BLaER1 (cell line): ENCODE measurements around the gene LAPTM5.

Source experiments
- H3K27ac ChIP-seq: shearing (Covaris generic); formaldehyde crosslinking; 2 replicates; pipeline ENCODE4 v1.8.1; 2022
- H3K27me3 ChIP-seq: shearing (Covaris generic); formaldehyde crosslinking; 2 replicates; pipeline ENCODE4 v1.8.1; 2022
- H3K36me3 ChIP-seq: shearing (Covaris generic); formaldehyde crosslinking; 2 replicates; pipeline ENCODE4 v1.8.1; 2022
- H3K4me1 ChIP-seq: shearing (Covaris generic); formaldehyde crosslinking; 2 replicates; pipeline ENCODE4 v1.8.1; 2022
- H3K4me2 ChIP-seq: shearing (Covaris generic); formaldehyde crosslinking; 2 replicates; pipeline ENCODE4 v1.8.1; 2022
- H3K4me3 ChIP-seq: shearing (Covaris generic); formaldehyde crosslinking; 2 replicates; pipeline ENCODE4 v1.8.1; 2022
- H3K9ac ChIP-seq: shearing (Covaris generic); formaldehyde crosslinking; 2 replicates; pipeline ENCODE4 v1.8.1; 2022
- H3K9me3 ChIP-seq: shearing (Covaris generic); formaldehyde crosslinking; 2 replicates; pipeline ENCODE4 v1.8.1; 2022
- H4K20me1 ChIP-seq: shearing (Covaris generic); formaldehyde crosslinking; 2 replicates; pipeline ENCODE4 v1.8.1; 2022
- Cebpa-rat ChIP-seq: shearing (Covaris generic); IDR thresholded peaks from 2 replicates; pipeline ENCODE4 v1.8.1; 2022

Gene LAPTM5

DNA sequence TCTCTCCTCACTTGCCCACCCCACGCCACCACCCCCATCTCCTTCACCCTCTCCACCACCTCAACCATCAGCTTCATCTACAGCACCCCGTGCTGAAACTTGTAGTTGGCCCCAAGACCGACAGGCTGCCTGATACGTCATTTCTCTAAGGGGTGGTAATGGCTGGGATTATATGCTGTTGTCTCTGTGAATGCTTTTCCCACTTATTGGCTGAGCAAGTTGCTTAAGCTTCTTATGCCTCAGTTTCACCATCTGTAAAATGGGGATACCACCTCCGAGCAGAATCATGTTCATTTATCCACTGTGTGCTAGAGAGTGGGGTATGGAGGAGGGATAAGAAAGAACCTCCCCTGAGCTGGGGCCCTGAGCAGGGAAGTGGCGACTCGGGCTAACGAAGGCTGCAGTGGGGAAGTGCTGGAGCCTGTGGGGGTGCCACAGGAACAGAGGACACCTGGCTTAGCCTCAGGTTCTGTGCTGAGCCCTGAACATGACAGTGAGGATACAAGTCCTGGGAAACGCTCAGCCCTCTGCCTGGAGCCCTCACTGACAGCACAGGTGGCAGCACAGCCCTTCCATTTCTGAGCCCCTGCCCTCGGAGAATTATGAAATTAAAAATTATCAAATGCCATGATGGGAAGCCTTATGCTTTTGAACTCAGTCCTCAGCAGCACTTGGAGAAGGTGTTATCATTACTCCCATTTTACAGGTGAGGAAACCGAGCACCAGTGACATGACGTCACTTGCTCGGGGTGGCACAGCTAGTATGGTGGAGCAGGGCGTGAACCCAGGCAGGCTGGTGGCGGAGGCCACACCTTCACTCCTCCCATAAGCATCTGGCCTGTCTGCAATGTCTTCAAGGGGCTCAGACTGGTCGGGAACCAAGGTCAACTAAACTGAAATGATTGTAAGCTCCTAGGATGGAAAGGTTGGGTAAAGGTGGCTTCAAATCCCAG, 37.0 kb downstream of the LAPTM5 start:
- H3K27ac ChIP-seq = no peak overlapping the region
- peaks cover 33% of the 10 kb centered on the region; the same call in 1 of the 2 replicates for H4K20me1 ChIP-seq
- H3K9ac ChIP-seq = 0 out of 2 replicates have a peak overlapping the region, but pooled peaks have one; percentile 27
- peak overlapping the region; percentile 96 for H3K4me2 ChIP-seq
- no peaks in the 10 kb centered on the region for H3K36me3 ChIP-seq
- H3K9me3 ChIP-seq = no peaks in the 10 kb centered on the region
- peaks cover 71% of the 10 kb centered on the region for H3K4me1 ChIP-seq
- H3K27me3 ChIP-seq = no peaks in the 10 kb centered on the region
- TF ChIP-seq Cebpa-rat = no peak
- no peak overlapping the region for H3K4me3 ChIP-seq

DNA sequence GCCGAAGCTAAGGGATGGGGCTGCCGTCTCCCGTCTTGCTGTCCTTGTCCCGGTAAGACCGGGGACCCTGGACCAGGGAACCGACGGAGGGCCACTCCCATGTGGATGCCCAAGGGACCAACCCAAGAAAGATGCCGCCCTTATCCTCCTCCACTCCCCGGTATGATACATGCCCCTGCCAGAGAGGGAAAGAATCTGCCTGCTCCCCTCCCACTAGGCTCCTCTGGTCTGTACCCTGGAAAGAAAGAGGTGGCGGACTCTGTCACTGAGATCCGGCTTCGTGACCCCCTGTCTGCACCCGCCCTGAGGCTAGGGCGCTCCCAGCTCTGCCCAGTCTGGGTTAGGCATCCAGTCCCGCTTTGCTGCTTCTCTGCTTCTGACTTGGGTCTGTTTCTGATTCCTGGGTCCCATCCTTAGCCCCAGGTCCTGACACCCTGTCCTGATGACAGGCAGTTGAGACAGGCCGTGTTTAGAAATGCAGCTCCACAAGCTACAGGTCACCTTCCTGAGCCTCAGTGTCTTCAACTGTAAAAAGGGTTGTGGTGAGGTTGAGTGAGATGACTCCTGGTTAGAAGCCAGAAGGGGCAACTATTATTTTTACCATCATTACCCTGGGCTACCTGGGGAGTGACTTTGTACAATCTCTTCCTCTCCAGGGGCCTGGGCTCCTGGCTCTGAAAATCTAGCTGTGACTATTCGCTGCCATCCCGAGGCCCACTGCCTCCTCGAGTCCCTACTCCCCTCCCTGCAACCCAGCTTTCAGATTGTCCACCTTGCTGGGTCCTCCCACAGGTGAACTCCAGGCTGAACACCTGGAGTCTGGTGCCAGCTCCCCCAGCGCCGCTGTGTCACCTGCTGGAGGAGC, 37.9 kb downstream of the LAPTM5 start:
- 0 out of 2 replicates have a peak overlapping the region, but pooled peaks have one; percentile 1 for H3K9ac ChIP-seq

DNA sequence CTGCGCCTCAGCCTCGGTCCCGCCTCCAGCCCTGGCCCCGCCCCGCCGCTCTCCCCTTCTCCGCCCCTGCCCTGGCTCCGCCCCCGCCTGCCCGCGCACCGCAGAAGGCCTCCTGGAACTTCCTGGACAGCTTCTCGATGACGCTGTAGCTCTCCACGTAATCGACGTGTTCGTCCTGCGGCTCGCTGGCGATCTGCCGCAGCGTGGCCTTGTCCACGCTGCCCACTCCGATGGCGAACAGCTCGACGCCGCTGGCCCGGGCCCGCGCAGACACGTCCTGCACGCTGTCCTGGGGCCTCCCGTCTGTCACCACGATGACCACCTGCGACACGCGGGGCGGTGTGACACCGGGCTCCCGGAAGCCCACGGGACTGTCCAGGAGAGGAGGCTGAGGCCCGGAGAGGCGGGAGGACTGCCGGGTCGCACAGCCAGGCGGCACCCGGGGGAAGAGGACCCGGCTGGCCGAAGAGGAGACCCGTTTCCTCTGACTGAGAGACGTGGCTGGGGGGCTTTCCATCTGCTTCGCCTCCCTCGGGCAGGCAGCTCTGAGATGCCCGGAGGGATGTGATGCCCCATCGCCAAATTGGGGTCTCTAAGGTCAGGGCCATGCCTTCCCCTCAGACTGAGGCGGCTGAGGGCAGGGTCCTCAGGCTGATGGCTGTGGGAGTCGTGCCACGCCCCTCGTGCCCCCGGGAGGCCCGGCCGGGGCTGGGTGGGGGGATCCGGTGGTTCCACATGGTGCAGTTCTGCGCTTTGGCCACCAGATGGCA, 38.8 kb downstream of the LAPTM5 start:
- H3K4me1 ChIP-seq = peaks cover 64% of the 10 kb centered on the region
- H3K9ac ChIP-seq = peak overlapping the region; percentile 64
- H3K27ac ChIP-seq = peak overlapping the region; percentile 62

More for the DNA sequence above, 37.9 kb downstream of the LAPTM5 start:
- H3K36me3 ChIP-seq = no peaks in the 10 kb centered on the region
- H3K27ac ChIP-seq = no peak overlapping the region; the same call in 1 of the 2 replicates
- peak overlapping the region; percentile 96 for H3K4me2 ChIP-seq
- peaks cover 4% of the 10 kb centered on the region; the same call in 1 of the 2 replicates for H3K9me3 ChIP-seq
- peak overlapping the region; percentile 75 for H3K4me3 ChIP-seq
- no peaks in the 10 kb centered on the region for H3K27me3 ChIP-seq
- no peak for TF ChIP-seq Cebpa-rat
- H3K4me1 ChIP-seq = peaks cover 64% of the 10 kb centered on the region
- H4K20me1 ChIP-seq = peaks cover 33% of the 10 kb centered on the region; the same call in 1 of the 2 replicates

DNA sequence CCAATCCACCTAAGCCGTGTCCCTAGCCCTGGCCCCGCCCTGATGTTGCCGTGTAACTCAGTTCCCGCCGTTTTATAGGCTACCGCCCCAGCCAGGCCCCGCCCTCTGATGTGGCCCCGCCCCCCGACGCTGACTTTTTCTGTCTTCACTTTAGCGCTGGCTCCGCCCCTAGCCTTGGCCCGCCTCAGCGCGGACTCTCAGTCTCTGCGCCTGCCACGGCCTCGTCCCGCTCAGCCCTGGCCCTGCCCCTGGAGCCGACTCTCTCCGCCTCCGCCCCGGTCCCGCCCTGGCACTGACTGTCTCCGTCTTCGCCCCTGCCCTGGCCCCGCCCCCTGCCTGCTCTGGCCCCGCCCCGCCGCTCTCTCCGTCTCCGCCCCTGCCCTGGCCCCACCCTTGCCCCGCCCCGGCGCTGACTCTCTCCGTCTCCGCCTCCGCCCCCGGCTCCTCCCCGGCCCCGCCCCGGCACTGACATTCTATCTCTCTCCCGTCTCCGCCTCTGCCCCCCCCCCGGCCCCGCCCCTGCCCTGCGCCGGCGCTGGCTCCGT, 39.4 kb downstream of the LAPTM5 start:
- H3K36me3 ChIP-seq = no peaks in the 10 kb centered on the region
- H4K20me1 ChIP-seq = peaks cover 27% of the 10 kb centered on the region; the same call in 1 of the 2 replicates
- H3K9ac ChIP-seq = no peak overlapping the region
- H3K9me3 ChIP-seq = peaks cover 4% of the 10 kb centered on the region; the same call in 1 of the 2 replicates
- no peak for TF ChIP-seq Cebpa-rat
- peak overlapping the region; percentile 67 for H3K4me3 ChIP-seq
- no peak overlapping the region; the same call in 1 of the 2 replicates for H3K27ac ChIP-seq
- H3K27me3 ChIP-seq = no peaks in the 10 kb centered on the region
- H3K4me2 ChIP-seq = peak overlapping the region; percentile 85
- peaks cover 57% of the 10 kb centered on the region for H3K4me1 ChIP-seq

More for the DNA sequence above, 38.8 kb downstream of the LAPTM5 start:
- Histone ChIP-seq H3K27me3 (no peaks in the 10 kb centered on the region), H3K4me2 (peak overlapping the region; percentile 96), H3K36me3 (no peaks in the 10 kb centered on the region), H4K20me1 (peaks cover 33% of the 10 kb centered on the region; the same call in 1 of the 2 replicates), H3K4me3 (peak overlapping the region; percentile 75), H3K9me3 (peaks cover 4% of the 10 kb centered on the region; the same call in 1 of the 2 replicates)
- TF ChIP-seq Cebpa-rat = no peak

DNA sequence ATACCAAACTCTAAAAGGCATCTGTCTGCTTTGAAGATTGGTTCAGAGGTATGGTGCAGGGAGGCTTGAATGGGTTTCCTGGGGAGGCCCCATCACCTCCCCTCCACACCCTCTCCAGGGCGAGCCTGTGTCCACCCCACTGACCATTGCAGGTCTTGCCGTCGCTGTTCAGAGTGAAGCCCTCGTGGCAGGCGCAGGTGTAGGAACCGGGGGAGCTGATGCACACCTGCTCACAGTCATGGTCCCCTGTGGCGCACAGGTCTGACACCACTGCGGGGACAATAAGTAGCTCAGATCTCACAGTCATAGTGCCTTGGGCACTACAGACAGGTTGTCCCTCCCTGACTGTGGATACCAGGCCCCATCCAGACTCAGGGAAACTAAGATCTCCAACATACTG, 40.9 kb downstream of the LAPTM5 start:
- Histone ChIP-seq H3K4me1 (peaks cover 42% of the 10 kb centered on the region), H3K9ac (peak overlapping the region; percentile 69; the same call in 1 of the 2 replicates), H4K20me1 (peaks cover 19% of the 10 kb centered on the region; the same call in 1 of the 2 replicates), H3K4me3 (no peak overlapping the region), H3K4me2 (peak overlapping the region; percentile 85), H3K27me3 (no peaks in the 10 kb centered on the region), H3K27ac (no peak overlapping the region), H3K36me3 (no peaks in the 10 kb centered on the region), H3K9me3 (peaks cover 4% of the 10 kb centered on the region; the same call in 1 of the 2 replicates)
- no peak for TF ChIP-seq Cebpa-rat

DNA sequence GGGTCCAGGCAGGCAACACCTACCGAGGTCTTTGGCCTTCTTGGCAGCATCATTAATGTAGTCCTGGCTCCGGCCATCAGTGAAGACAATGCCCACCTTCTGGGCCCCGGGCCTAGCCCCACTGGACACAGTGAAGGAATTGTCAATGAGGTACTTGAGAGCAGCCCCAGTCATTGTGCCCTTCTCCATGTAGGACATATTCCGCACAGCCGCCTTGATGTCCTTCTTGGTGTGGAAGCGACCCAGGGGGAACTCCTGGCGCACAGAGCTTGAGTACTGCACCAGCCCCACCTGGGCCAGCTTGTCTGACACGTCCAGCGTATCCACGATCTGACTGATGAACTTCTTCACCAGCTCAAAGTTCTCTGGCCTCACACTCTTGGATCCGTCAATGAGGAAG, 41.7 kb downstream of the LAPTM5 start:
- H3K4me3 ChIP-seq = no peak overlapping the region
- peaks cover 14% of the 10 kb centered on the region; the same call in 1 of the 2 replicates for H4K20me1 ChIP-seq
- H3K4me1 ChIP-seq = peaks cover 34% of the 10 kb centered on the region
- peaks cover 4% of the 10 kb centered on the region; the same call in 1 of the 2 replicates for H3K9me3 ChIP-seq
- TF ChIP-seq Cebpa-rat = no peak
- H3K4me2 ChIP-seq = no peak overlapping the region
- H3K27ac ChIP-seq = no peak overlapping the region
- H3K27me3 ChIP-seq = no peaks in the 10 kb centered on the region
- H3K36me3 ChIP-seq = no peaks in the 10 kb centered on the region
- no peak overlapping the region for H3K9ac ChIP-seq

DNA sequence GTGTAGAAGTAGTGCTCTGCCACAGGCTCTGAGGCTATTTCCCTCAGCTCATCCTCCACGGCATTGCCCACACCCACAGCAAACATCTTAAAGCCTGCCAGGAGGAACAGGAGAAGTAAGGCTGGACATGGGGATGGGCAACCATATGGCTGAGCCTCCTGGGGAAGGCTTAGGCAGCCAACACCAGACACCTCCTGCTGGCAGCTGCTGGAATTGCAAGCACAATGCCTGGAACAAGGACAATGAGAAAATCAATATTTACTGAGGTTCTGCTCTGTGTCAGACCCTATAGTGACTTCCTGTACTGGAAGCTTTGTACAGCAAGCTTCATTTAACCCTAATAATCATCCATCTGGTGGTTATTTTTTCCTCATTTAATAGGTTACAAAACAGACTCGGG, 42.4 kb downstream of the LAPTM5 start:
- Histone ChIP-seq H3K27me3 (no peaks in the 10 kb centered on the region), H3K4me1 (peaks cover 28% of the 10 kb centered on the region), H3K4me3 (no peak overlapping the region), H3K27ac (no peak overlapping the region), H3K9me3 (peaks cover 4% of the 10 kb centered on the region; the same call in 1 of the 2 replicates), H3K4me2 (no peak overlapping the region), H3K36me3 (no peaks in the 10 kb centered on the region), H4K20me1 (peaks cover 14% of the 10 kb centered on the region; the same call in 1 of the 2 replicates), H3K9ac (no peak overlapping the region)
- TF ChIP-seq Cebpa-rat = no peak

DNA sequence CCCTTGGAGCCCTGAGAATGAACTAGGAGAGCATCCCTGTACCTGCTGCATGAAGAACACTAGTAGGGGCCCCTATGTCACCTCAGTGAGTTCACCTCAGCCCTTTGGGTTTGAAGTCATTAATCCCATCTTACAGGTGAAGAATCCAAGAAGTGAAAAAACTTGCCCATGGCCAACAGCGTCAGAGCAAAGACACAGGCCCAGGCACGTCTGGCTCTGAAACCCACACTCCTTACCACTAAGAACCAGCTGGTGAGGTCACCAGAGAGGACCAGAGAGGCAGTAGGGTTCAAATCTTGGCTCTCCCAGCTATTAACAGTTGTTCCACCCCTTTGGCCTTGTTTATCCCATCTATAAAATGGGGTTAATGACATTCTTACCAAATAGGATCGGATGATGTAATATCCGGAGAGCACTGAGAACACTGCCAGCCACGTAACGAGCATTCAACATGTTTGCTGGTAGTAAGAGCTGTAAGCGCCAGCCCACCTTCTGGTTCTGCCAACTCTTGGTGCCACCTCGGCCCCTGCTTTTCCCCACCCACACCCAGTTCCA, 43.0 kb downstream of the LAPTM5 start:
- no peak overlapping the region for H3K4me3 ChIP-seq
- no peak overlapping the region for H3K4me2 ChIP-seq
- peaks cover 4% of the 10 kb centered on the region; the same call in 1 of the 2 replicates for H3K9me3 ChIP-seq
- no peaks in the 10 kb centered on the region for H3K36me3 ChIP-seq
- peaks cover 12% of the 10 kb centered on the region; the same call in 1 of the 2 replicates for H4K20me1 ChIP-seq
- TF ChIP-seq Cebpa-rat = no peak
- H3K27ac ChIP-seq = no peak overlapping the region
- H3K4me1 ChIP-seq = peaks cover 22% of the 10 kb centered on the region
- H3K27me3 ChIP-seq = no peaks in the 10 kb centered on the region
- H3K9ac ChIP-seq = no peak overlapping the region
